HepG2 (cell line): ENCODE results near the gene INO80B. TPM values are rescaled to one million over a fixed set of nuclear protein-coding genes. Genes with fewer than 3 reads are reported as not detected.

Experiments
- AGO2 ChIP-seq: fragments of 200-400 bp; formaldehyde crosslinking; optimal IDR thresholded peaks from 2 replicates; pipeline ENCODE3; 2017; ENCODE audit warnings: mild to moderate bottlenecking, low read depth, low read length, moderate library complexity
- BORCS8-MEF2B ChIP-seq: sonication (generic); formaldehyde crosslinking; IDR thresholded peaks from 2 replicates; pipeline ENCODE4 v1.8.0; 2022; ENCODE audit warnings: mild to moderate bottlenecking, missing genetic modification reagents
- FOXO1 ChIP-seq: sonication (generic); formaldehyde crosslinking; IDR thresholded peaks from 2 replicates; pipeline ENCODE4 v1.4.0; 2020; ENCODE audit warnings: missing genetic modification reagents
- KLF12 ChIP-seq: sonication (generic); formaldehyde crosslinking; IDR thresholded peaks from 2 replicates; pipeline ENCODE4 v1.4.0; 2020; ENCODE audit warnings: missing genetic modification reagents, borderline replicate concordance
- MBD4 ChIP-seq: IDR thresholded peaks from 2 replicates; pipeline ENCODE4 v1.6.1; 2012; ENCODE audit warnings: low read length, inconsistent platforms, borderline replicate concordance
- MTA3 ChIP-seq: sonication (generic); formaldehyde crosslinking; IDR thresholded peaks from 2 replicates; pipeline ENCODE4 v1.4.0; 2020; ENCODE audit warnings: missing genetic modification reagents
- NBN ChIP-seq: fragments of 450-650 bp; conservative IDR thresholded peaks from 2 replicates; pipeline ENCODE4 v1.6.1; 2017
- POLR2A ChIP-seq, 2 experiments: IDR thresholded peaks; 2 replicates each; pipeline ENCODE4 v1.6.1; 2011; ENCODE audit warnings: low read depth in 2 of 2, low read length in 2 of 2, mild to moderate bottlenecking in 1 of 2, moderate library complexity in 1 of 2; ENCODE audit not compliant: insufficient read depth in 1 of 2
- PRMT3 ChIP-seq: sonication (generic); formaldehyde crosslinking; IDR thresholded peaks from 2 replicates; pipeline ENCODE4 v1.8.1; 2022; ENCODE audit warnings: low read depth, mild to moderate bottlenecking, moderate library complexity, missing genetic modification reagents, borderline replicate concordance
- RBFOX2 ChIP-seq: fragments of 200-400 bp; formaldehyde crosslinking; IDR thresholded peaks from 2 replicates; pipeline ENCODE4 v1.6.1; 2017; ENCODE audit warnings: low read depth, mild to moderate bottlenecking, low read length
- SAFB2 ChIP-seq: sonication (generic); formaldehyde crosslinking; IDR thresholded peaks from 2 replicates; pipeline ENCODE4 v1.5.1; 2020; ENCODE audit warnings: missing genetic modification reagents, low read depth, mild to moderate bottlenecking, borderline replicate concordance
- ZBTB20 ChIP-seq: sonication (generic); formaldehyde crosslinking; IDR thresholded peaks from 2 replicates; pipeline ENCODE4 v1.8.1; 2023; ENCODE audit warnings: missing genetic modification reagents, low read depth, mild to moderate bottlenecking, borderline replicate concordance
- ZBTB7B ChIP-seq: sonication (generic); formaldehyde crosslinking; IDR thresholded peaks from 2 replicates; pipeline ENCODE4 v1.4.0; 2020; ENCODE audit warnings: missing genetic modification reagents
- ZC3H13 ChIP-seq: sonication (generic); formaldehyde crosslinking; IDR thresholded peaks from 2 replicates; pipeline ENCODE4 v1.8.1; 2023; ENCODE audit warnings: mild to moderate bottlenecking, missing genetic modification reagents, moderate library complexity
- ZNF563 ChIP-seq: sonication (generic); formaldehyde crosslinking; IDR thresholded peaks from 2 replicates; pipeline ENCODE4 v1.8.0; 2022; ENCODE audit warnings: mild to moderate bottlenecking, moderate library complexity, missing genetic modification reagents
- ZNF780A ChIP-seq: sonication (generic); formaldehyde crosslinking; IDR thresholded peaks from 2 replicates; pipeline ENCODE4 v1.8.0; 2022; ENCODE audit warnings: mild to moderate bottlenecking, missing genetic modification reagents, moderate library complexity
- ZNF891 ChIP-seq: sonication (generic); formaldehyde crosslinking; IDR thresholded peaks from 2 replicates; pipeline ENCODE4 v1.5.0; 2020; ENCODE audit warnings: mild to moderate bottlenecking, missing genetic modification reagents
- polyA plus RNA-seq, 8 experiments: library from polyadenylated mRNA; depleted of rRNA in 3 of 8; stranded (reverse) in 7 of 8; unstranded in 1 of 8; fragments of >200 nt; fragmentation: Illumina TruSeq in 4 of 8; extraction: Trizol in 4 of 8; gene quantifications; 2 replicates each; pipeline versions ENCODE4 v1.2.1 to v1.2.3, GENCODE V29; 2011 to 2016; ENCODE audit warnings: low read depth in 4 of 8, missing spikeins in 1 of 8, mixed read lengths in 1 of 8; ENCODE audit not compliant: insufficient read depth in 1 of 8
- total RNA-seq, 5 experiments: library from RNA; depleted of rRNA; stranded (reverse); fragments of >200 nt; fragmentation: Illumina TruSeq; extraction: Trizol; gene quantifications; 2 replicates each; pipeline ENCODE4 v1.2.3, GENCODE V29; 2016; ENCODE audit warnings: low read depth in 1 of 5
- TF ChIP-seq, protein P1 (sequence below), 2 experiments: fragments of 450-650 bp in 1 of 2; sonication (generic) in 1 of 2; formaldehyde crosslinking; IDR thresholded peaks; 2 replicates each; pipeline versions ENCODE4 v1.5.0 to v1.8.0; 2020 to 2022; ENCODE audit warnings: mild to moderate bottlenecking in 1 of 2, missing genetic modification reagents in 1 of 2
- TF ChIP-seq, protein P2 (sequence below): sonication (generic); formaldehyde crosslinking; IDR thresholded peaks from 2 replicates; pipeline ENCODE4 v1.8.0; 2022; ENCODE audit warnings: missing genetic modification reagents, mild to moderate bottlenecking, inconsistent platforms, borderline replicate concordance
- TF ChIP-seq, protein P3 (sequence below): sonication (generic); formaldehyde crosslinking; IDR thresholded peaks from 2 replicates; pipeline ENCODE4 v1.8.1; 2023; ENCODE audit warnings: mild to moderate bottlenecking, missing genetic modification reagents
- TF ChIP-seq, protein P4 (sequence below): IDR thresholded peaks from 2 replicates; pipeline ENCODE4 v1.6.1; 2016; ENCODE audit warnings: missing compliant biosample characterization, missing genetic modification reagents, borderline replicate concordance
- TF ChIP-seq, protein P5 (sequence below): sonication (generic); formaldehyde crosslinking; IDR thresholded peaks from 2 replicates; pipeline ENCODE4 v1.5.0; 2020; ENCODE audit warnings: missing genetic modification reagents
- TF ChIP-seq, protein P6 (sequence below): fragments of 450-650 bp; IDR thresholded peaks from 2 replicates; pipeline ENCODE4 v1.6.1; 2017

INO80B gene
- total and polyA plus RNA-seq, 2 of the 13 experiments (the other 11 are each of a cell fraction or from before 2014, with no cell fraction given) = 6.2 to 14.5 TPM

DNA sequence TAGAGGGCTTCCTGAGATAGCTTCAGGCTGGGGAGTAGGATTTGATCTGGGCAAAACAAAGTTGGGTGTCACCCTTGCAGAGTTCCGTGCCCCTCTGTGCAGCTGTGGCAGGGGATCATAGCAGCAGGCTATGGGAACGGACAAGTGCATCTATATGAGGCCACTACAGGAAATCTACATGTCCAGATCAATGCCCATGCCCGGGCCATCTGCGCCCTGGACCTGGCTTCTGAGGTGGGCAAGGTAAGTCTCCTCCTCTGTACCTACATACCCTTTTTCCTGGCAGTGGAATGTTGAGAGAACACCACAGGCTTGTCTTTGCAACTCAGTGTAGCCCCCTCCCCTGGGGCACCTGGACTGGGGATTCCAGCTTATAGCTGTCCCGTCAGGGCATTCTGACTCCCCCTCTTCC lies 29.9 kb upstream of the INO80B start (continued):
- TF ChIP-seq, protein P1, sequence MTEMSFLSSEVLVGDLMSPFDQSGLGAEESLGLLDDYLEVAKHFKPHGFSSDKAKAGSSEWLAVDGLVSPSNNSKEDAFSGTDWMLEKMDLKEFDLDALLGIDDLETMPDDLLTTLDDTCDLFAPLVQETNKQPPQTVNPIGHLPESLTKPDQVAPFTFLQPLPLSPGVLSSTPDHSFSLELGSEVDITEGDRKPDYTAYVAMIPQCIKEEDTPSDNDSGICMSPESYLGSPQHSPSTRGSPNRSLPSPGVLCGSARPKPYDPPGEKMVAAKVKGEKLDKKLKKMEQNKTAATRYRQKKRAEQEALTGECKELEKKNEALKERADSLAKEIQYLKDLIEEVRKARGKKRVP (CRISPR knock-in tag; IDR thresholded peaks at IDR 0.05) = no peak
- TF ChIP-seq ZBTB20 (CRISPR knock-in tag) (0 out of 2 replicates have a peak, but pooled peaks have one; percentile 20), ZNF563 (no peak), FOXO1 (no peak), SAFB2 (0 out of 2 replicates have a peak, but pooled peaks have one; percentile 30), ZBTB7B (no peak), KLF12 (no peak), MTA3 (no peak), PRMT3 (CRISPR knock-in tag) (0 out of 2 replicates have a peak, but pooled peaks have one; percentile 31), ZNF891 (CRISPR knock-in tag) (no peak; the same call in 1 of the 2 replicates), ZNF780A (no peak), POLR2A (IDR thresholded peaks at IDR 0.05; ENCODE audit: insufficient read depth in 1 of 2, low read depth in 2 of 2, low read length in 2 of 2) (peak in 1 of 2 experiments; percentile 40; a peak in 1 of 4 replicates), RBFOX2 (peak; percentile 54; the same call in 1 of the 2 replicates), AGO2 (peak; percentile 95), NBN (no peak), BORCS8-MEF2B (CRISPR knock-in tag) (no peak), ZC3H13 (CRISPR knock-in tag) (peak; percentile 93), MBD4 (peak; percentile 33; the same call in 1 of the 2 replicates)
- TF ChIP-seq, protein P2, sequence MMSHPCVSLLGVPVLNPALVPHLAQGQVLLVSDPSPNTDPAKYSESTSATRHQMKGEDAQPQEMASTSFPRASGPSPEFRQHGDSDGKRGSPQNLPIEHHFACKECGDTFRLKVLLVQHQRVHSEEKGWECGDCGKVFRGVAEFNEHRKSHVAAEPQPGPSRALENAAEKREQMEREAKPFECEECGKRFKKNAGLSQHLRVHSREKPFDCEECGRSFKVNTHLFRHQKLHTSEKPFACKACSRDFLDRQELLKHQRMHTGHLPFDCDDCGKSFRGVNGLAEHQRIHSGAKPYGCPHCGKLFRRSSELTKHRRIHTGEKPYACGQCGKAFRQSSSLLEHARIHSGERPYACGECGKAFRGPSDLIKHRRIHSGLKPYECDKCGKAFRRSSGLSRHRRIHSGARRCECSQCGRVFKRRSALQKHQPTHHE (CRISPR knock-in tag) = 0 out of 2 replicates have a peak, but pooled peaks have one; percentile 66
- TF ChIP-seq, protein P3, sequence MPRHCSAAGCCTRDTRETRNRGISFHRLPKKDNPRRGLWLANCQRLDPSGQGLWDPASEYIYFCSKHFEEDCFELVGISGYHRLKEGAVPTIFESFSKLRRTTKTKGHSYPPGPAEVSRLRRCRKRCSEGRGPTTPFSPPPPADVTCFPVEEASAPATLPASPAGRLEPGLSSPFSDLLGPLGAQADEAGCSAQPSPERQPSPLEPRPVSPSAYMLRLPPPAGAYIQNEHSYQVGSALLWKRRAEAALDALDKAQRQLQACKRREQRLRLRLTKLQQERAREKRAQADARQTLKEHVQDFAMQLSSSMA (CRISPR knock-in tag) = 0 out of 2 replicates have a peak, but pooled peaks have one; percentile 9
- TF ChIP-seq, protein P4, sequence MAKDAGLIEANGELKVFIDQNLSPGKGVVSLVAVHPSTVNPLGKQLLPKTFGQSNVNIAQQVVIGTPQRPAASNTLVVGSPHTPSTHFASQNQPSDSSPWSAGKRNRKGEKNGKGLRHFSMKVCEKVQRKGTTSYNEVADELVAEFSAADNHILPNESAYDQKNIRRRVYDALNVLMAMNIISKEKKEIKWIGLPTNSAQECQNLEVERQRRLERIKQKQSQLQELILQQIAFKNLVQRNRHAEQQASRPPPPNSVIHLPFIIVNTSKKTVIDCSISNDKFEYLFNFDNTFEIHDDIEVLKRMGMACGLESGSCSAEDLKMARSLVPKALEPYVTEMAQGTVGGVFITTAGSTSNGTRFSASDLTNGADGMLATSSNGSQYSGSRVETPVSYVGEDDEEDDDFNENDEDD = no peak
- TF ChIP-seq, protein P5, sequence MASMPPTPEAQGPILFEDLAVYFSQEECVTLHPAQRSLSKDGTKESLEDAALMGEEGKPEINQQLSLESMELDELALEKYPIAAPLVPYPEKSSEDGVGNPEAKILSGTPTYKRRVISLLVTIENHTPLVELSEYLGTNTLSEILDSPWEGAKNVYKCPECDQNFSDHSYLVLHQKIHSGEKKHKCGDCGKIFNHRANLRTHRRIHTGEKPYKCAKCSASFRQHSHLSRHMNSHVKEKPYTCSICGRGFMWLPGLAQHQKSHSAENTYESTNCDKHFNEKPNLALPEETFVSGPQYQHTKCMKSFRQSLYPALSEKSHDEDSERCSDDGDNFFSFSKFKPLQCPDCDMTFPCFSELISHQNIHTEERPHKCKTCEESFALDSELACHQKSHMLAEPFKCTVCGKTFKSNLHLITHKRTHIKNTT (CRISPR knock-in tag) = no peak
- TF ChIP-seq, protein P6, sequence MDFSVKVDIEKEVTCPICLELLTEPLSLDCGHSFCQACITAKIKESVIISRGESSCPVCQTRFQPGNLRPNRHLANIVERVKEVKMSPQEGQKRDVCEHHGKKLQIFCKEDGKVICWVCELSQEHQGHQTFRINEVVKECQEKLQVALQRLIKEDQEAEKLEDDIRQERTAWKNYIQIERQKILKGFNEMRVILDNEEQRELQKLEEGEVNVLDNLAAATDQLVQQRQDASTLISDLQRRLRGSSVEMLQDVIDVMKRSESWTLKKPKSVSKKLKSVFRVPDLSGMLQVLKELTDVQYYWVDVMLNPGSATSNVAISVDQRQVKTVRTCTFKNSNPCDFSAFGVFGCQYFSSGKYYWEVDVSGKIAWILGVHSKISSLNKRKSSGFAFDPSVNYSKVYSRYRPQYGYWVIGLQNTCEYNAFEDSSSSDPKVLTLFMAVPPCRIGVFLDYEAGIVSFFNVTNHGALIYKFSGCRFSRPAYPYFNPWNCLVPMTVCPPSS = no peak
